Midbrain (tissue), 1 donor: ENCODE measurements around the gene SIDT2.
"Not testable (repeated sequence)": the region's sequence is repeated elsewhere in the genome, so short reads cannot be mapped to it uniquely, and the experiment has no call there.

Source experiments
- DNase-seq: peaks from one replicate; lab custom pipeline; 2025; lab: John Stamatoyannopoulos, UW

Gene SIDT2

DNA sequence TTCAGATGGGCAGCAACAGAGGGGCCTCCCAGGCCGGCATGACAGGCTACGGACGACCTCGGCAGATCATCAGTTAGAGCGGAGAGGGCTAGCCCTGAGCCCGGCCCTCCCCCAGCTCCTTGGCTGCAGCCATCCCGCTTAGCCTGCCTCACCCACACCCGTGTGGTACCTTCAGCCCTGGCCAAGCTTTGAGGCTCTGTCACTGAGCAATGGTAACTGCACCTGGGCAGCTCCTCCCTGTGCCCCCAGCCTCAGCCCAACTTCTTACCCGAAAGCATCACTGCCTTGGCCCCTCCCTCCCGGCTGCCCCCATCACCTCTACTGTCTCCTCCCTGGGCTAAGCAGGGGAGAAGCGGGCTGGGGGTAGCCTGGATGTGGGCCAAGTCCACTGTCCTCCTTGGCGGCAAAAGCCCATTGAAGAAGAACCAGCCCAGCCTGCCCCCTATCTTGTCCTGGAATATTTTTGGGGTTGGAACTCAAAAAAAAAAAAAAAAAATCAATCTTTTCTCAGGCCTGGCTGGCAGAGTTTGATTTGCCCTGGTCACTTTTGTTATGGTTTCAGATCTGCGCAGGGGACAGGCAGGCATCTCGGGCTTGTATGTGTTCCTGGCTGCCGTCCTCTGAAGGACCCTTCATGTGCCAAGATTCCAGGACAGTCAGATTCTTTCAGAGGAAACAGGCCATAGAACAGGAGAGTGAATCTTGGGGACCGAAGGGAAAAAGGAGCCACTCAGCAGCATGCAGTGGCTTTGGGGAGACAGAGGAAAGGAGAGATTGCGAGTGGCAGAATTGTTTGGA, 25.9 kb downstream of the SIDT2 start:
- no peak for DNase-seq

DNA sequence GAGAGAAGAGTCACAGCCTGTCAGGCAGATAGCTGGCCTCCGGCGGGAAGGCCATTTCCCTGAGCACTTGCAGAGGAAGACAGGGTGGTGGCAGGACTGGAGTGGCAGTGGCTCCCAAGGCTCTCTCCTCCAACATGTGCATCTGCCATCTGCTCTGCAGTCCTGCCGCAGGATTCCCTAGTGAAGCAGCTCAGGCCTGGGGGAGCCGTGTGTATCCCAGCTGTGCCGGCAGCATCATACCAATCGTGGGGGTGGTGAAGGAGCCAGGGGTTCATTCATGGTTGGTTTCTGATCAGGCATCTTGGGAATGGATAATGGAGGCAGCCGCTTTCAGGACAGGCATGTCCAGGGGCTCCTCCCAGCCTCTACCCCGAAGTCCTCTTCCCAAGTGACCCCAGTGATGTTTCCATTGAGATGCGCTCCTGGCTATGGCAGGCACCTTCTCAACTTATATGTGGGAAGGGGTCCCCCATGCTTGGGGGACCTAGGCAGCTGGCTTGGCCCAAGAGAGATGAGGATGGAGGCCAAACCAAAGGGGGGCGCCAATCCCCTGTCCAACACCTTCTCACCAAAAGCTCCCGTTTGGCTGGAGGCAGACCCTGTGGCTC, 26.8 kb downstream of the SIDT2 start:
- no peak for DNase-seq

DNA sequence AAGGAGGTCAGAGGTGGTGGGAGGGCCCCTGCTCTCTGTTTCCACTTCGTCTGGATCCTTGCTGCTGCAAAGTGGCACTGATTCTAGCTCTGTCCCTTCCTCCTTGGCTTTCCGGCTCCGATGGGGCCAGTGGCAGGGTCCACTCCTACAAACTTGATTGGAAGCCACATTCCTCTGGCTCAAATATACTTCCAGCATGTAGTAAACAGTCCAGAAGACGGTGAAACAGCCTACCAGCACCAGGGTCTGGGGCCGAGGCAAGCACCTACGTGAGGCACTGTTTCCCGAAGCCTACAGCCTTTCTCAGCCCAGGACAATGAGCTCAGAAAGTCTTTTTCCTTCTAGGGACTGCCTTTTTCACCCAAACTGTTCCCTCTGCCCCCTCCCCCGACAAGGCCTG, 27.6 kb downstream of the SIDT2 start:
- DNase-seq, result not testable (repeated sequence)

DNA sequence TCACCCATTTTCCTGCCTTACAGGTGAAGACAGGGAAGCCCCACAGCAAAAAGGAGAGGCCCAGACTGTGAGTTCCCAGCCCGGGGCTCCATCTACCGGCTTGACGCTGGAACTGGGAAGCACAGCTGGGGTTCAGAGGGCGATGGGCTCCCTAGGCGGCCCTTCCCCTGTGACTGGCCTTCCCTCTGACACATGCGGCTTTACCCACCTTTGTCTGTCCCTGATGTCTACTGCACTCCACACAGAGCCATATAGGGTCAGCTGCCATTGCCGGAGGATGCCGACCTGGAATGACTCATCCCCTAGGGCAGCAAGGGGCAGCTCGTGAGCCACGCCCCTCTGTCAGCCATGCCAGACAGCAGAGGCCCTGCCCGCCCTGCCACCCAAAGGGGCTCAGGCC, 28.3 kb downstream of the SIDT2 start:
- DNase-seq, result not testable (repeated sequence)

DNA sequence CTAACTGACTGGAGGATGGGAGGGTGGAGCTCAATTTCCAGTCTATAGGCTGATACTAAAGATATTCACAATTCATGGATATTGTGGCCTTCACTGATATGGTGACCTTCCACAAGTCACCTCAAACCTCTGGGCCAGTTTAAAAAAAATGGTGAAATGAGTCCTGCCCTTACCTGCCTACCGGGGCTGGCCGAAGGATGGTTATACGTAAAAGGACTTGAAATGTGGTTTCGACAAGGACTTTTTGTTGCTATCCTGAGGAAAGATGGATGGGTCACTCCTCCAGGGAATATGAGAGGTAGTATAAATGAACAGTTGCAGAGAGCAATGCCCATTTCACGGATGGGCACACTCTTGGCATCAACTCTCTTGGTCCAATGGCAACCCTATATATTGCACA, 28.9 kb downstream of the SIDT2 start:
- DNase-seq, result not testable (repeated sequence)

DNA sequence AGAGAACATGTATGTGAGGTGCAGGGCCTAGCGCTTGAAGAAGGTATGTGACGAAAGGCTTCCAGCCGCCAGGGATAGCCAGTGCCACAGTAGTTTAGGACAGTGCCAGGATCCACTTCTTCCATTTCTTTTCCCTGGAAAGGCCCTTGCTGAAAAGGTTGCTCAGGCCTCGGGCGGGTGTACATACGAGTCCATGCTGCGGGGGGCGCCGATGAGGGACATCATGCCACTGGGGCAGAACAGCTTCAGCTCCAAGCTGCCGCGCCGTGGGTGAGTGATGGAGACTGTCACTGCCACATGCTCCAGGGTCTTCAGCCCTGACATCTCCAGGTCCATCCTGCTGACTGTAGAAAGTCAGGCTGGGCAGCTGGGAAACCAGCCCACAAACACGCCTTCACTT, 30.2 kb downstream of the SIDT2 start:
- not testable (repeated sequence) for DNase-seq

DNA sequence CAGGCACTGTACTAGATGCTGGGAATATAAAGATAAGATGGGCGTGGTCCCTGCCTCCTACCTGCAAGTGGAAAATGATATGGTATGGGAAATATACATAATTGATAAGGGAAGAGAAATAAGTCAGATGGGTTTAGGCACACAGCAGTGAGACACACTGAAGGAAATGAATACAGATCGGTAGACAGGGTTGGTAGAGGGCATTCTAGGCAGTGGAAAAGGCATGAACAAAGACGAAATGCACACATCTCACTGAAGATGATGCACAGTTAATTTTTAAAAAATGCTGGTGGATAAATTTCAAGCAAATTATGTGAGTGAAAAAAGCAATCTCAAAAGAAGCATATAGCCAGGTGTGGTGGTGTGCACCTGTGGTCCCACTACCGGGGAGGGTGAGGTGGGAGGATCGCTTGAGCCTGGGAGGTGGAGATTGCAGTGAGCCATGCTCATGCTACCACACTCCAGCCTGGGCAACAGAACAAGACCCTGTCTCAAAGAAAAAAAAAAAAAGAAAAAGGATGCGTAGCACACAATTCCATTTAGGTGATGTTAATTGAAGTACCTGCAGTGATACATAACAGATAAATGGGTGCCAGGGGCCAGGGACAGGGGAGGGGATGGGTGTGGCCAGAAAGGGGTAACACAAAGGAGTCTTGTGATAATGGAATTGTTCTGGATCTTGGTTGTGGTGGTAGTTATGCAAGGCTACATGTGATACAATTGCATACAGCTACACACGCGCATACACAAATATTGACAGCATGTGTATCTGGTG, 31.0 kb downstream of the SIDT2 start:
- not testable (repeated sequence) for DNase-seq

DNA sequence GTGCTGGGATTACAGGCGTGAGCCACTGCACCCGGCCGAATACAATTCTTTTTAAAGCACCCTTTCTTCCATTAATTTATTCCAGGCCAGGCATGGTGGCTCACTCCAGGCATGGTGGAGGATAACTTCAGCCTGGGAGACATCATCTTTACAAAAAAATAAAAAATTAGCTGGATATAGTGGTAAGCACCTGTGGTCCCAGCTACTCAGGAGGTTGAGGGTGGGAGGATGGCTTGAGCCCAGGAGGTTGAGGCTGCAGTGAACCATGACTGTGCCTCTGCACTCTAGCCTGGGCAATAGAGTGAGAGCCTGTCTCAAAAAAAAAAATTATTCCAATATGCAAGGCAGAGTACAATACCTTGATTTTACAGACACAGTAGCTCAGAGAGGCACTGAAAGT, 32.1 kb downstream of the SIDT2 start:
- no peak for DNase-seq

DNA sequence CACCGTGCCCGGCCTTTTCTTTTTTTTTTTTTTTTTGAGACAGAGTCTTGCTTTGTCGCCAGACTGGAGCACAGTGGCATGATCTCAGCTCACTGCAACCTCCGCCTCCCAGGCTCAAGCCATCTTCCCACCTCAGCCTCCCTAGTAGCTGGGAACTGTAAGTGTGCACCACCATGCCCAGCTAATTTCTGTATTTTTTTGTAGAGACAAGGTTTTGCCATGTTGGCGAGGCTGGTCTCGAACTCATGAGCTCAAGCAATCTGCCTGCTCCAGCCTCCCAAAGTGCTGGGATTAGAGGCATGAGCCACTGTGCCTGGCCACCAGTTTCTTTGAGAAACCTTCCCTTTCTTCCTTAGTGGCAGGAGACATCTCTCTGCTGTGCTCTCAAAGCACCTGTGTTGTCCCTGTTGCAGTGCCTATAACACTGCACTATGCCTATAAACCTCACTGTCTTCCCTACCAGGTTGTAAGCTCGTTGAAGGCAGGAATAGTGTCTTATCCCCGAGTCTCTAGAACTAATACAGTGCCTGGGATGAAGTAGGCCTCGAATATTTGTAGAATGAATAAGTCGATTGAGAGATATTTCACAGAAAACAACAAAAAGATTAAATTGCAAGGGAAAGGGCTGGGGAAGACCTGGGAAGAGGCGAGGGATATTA, 34.3 kb downstream of the SIDT2 start:
- DNase-seq, result no peak

DNA sequence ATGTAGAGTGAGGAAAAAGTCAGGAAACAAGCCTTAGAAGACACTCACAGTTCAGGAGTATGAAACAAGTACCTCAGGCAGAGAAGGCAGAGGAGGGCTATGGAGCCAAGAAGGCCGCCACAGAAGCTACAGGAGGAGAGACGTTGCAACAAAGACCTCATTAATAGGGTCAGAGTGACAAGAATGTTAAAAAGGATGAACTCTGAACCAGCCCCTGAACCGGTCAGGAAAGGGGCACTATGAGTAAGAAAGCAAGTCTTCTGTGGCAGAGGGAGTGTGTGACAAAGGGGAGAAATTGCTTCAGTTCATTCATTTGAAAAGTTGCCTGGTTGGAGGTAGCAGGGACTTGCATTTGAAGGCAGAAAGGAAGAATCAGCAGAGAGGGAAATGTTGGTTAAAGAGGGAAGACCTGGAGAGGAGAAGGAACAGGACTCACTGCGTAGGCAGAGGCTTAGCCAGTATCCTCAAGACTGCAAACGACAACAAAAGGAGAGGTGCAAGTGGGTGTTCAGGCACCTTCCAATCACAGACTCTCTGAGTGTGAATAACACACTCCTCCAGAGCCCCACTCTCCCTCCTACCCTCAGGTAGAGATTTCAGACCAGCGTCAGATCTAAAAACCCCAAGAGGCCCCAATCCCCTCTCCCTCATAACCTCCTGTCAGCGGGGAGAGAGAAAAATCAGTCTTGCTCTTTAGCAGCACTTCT, 36.0 kb downstream of the SIDT2 start:
- no peak for DNase-seq

DNA sequence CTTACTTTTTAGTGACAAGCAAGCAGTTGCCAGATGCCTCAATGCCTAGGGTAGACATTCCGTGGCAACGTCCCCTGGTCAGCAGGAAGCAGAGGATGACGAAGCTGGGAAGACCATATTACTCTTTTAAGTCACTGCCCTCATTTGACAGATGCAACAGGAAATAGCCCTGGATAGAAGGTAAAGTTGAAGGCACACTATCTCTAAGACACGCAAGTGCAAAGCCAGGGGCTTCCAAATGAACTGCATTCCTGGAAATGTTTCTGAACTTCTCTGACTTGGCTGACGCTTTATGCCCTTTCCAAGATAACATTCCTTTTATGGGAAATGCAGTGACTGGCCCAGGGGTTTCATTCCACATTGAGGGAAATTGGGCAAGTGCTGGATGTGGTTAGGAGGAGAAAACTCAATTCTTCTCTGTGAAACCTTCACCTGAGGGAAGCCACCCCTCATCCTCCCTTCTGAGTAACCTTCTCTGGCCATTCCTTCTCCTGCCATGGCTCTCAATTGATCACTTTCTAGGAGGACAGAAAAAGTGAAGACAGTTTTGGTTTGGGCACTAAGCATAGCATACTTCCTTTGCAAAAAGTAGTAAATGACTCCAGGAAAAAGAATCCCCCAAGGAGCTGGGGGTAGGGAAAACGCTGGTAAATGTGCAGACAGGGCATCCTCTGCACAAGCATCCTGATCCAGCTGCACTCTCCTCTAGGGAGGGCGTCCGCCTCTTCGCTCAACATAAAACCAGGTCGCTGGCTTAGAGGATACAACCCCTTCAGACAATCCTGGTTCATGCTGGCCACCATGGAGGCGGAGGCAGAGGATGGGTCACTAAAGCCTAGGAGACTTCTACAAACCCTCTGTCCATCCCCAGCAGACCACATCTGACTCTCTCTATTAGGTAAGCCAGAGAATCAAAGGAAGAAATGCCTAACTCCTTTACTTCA, 38.9 kb downstream of the SIDT2 start:
- DNase-seq, result no peak

DNA sequence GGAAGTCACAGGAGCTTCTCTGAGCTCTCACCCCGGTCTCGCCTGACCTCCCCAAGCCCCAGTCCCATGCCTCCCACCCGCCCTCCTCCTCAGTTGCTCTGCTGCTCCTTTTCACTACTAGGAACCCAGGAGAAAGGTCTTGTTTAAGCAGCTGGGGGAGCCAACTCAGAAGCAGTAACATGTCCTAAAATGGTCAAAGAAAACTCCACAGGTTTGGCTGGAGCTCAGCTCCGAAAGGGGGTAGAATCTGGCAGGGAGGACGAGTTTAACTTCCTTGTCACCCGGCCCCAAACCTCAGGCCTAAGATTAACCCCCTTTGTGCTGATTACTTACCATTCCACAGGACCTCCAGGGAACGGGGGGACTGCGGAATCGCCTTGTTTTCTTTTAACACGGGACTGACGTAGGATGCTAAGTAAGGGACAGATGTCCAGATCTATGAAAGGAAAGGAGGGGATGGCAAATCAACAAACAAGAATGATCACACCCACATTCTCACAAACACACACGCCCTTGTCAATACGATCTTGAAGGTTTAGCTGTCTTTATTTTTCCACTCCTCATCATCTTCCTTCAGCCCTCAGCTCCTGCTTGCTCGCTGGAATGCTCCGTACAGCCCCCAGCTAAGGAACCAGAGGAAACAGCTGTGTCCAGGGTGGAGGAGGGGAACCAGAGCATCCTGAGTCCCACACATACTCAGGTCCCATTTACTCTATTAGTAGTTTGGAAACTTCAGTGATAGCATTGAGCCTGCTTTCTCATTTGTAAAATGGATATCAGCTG, 39.8 kb downstream of the SIDT2 start:
- no peak for DNase-seq

DNA sequence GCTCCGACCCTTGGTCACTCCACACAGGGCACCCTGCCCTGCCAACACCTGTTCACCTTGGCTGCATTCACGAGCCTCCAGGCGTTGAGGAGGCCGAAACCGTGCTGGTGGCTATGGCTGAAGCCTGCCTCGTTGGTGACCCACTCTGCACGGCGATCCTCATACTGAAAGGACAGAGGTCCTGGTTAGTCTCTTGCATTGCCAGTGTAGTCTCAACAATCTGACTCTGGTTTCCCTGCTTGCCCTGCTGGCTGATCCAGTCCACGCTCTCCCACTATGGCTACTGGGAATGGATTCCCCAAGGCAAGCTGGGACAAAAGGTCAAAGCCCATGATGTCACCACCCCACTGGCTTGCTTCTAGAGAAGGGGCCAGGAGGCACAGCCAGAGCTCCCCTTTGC, 40.5 kb downstream of the SIDT2 start:
- DNase-seq, result no peak

DNA sequence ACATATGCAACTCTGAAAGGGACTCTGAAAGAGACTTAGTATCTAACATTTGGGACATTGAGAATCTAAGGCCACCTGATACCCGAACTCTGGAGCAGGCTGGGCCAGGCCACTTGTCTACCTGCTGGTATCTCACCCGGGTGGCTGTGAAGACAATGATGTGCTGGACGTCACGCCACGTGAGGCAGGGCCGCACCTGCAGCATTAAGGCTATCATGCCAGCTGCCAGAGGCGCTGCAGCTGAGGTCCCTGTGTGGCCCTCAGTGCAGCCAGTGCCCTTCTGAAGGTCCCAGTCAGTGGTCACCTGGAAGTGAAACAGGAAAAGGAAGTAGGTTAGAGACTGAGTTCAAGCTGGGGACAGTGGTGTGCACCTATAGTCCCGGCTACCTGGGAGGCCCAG, 40.9 kb downstream of the SIDT2 start:
- DNase-seq, result no peak

DNA sequence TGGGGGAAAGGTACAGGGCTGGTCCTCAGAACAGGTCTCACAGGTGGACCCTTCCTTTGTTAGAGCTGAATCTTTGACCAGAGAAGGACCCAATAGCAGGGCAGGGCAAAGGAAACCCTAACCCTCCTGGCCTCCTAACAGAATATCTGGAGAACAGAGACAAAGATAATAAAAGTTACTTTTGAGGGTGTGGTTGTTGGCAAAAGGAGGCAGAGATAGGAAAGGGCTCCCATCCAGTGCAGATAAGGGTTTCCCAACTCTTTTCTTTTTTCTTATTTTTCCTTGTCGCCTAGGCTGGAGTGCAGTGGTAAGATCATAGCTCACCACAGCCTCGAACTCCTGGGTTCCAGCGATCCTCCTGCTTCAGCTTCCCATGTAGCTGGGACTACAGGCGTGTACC, 41.5 kb downstream of the SIDT2 start:
- no peak for DNase-seq

DNA sequence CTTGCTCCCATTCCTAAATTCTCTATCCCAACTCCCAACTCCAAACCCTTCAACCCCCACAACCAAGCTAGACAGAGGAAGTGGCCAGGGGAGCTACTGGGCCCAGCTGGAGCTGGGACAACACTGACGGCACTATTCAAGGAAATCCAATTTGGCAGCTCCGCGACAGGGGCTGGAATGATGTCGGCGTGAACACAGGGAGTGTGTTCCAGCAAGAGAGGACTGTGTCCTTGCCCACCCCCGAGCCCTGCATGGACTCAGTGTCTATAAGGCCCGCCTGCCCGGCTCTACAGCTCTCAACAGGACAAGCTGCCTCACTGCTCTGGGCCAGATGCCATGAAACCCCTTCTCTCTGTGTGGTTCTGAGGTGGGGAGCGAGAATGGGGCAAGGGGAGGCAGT, 42.0 kb downstream of the SIDT2 start:
- peak; percentile 48 for DNase-seq

DNA sequence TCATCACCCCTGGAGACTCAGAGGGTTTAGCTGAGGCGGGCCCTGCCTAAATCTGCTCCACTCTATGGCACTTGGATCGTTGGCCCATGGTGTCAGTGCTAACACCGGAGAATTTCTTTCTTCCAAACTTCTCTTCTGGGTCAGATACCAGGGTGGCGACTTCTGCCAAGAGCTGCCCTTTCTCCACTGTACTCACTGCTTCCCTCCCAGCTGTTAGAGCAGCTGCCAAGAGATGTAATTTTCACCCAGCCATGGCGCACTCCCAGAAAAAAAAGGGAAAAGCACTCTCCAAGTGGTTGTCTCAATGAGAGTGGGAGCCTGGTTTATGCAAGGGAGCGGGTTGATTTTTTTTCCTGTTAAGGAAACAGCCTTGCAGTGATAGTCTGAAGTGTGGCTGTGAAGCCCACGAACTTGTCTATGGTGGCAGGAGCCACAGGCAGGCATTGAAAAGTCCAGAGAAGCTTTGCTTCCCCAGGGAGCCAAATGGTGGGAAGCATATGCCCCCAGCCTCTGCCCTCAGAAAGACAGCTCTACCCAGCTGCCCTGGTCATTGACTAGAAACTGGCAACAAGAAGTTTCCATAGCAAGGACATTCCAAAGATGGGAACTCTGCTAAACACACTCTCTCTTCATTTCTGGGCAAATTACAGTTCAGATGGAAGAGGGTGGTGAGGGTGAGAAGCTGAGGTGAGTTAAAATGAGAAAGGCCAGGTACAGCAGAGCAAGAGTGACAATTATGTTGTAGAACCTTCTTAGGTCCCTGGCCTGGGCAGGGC, 42.6 kb downstream of the SIDT2 start:
- no peak for DNase-seq

DNA sequence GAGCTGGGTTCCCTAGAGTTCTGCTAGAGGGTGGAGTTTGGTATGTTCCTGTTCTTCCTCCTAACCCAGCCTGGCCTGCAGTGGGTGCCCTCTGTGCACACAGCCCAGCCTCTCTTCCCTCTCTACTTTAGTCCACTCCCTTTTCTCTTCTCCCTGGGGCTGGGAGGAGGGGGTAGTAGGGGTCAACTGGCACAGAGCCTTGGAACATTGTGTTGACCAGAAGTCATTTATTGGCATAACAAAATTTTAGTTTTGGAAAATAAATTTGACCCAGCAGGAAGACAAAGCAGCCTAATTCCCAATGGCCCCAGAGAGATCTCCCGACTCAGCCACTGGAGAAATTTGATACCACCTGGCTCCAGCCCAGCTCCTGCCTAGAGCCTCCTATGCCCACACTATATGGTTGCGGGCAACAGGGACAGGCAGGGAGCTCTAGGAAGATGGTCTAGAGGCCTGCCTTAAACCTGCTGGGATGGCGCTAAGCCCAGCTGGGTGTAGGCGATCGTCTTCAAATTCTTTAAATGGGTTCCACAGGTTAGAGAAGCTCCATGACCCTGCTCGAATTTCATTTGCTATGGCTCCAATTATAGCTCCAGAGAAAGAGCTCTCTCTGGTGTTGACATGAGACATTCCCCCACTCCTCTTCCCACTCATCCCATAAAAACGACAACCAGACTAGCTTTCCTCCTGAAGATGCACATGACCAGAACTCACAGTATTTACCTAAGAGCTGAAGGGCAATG, 43.4 kb downstream of the SIDT2 start:
- DNase-seq, result no peak
